Sciatic nerve (tissue), 2 donors: Measurements from ENCODE around the gene TMEM109. TPM values are rescaled to one million over a fixed set of nuclear protein-coding genes. Genes with fewer than 3 reads are reported as not detected.

Source experiments
- ATAC-seq: fragments of 200-7000 bp; cut with Tn5 transposase; one replicate; pipeline ENCODE4 v1.9.1; 2020; ENCODE audit warnings: mild to moderate bottlenecking, moderate library complexity
- DNase-seq: peaks from one replicate; pipeline ENCODE4 v3.0.0-alpha.2; 2020; ENCODE audit warnings: low spot score
- intact Hi-C: fragments of 100-400 bp; cut with DNase I; formaldehyde crosslinking; loops from one replicate; pipeline ENCODE4 v1.14.2; 2022
- total RNA-seq: library from RNA; stranded (reverse); fragmentation: NEBNext Ultra II Directional; extraction: Animal tissue kit (Norgen Biotek cat#: 25700); gene quantifications from one replicate; pipeline ENCODE4 v1.2.1, GENCODE V29; 2021
- donor health status: DM: no; HTN: no; CAD: no.
- donor health status: DM: no; HTN: no; CAD: no.

TMEM109 gene
- total RNA-seq, 1 donor from 2014 or later: 128 TPM

DNA sequence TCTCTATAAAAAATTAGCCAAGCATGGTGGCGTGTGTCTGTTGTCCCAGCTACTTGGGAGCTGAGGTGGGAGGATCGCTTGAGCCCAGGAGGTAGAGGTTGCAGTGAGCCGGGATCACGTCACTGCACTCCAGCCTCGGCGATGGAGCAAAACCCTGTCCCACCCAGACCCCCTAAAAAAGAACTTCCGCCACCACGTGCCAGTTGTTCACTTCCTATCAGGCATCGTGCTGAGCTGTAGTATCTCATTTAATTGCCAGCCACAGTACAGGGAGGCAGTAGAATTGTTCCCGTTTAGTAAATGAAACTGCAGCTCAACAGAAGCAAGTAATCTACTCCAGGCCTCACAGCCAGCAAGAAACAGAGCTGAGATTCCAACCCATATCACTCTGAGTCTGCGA is 7.3 kb downstream of the TMEM109 start:
- intact Hi-C loops: no loop called here
- DNase-seq: no peak
- ATAC-seq: no peak

DNA sequence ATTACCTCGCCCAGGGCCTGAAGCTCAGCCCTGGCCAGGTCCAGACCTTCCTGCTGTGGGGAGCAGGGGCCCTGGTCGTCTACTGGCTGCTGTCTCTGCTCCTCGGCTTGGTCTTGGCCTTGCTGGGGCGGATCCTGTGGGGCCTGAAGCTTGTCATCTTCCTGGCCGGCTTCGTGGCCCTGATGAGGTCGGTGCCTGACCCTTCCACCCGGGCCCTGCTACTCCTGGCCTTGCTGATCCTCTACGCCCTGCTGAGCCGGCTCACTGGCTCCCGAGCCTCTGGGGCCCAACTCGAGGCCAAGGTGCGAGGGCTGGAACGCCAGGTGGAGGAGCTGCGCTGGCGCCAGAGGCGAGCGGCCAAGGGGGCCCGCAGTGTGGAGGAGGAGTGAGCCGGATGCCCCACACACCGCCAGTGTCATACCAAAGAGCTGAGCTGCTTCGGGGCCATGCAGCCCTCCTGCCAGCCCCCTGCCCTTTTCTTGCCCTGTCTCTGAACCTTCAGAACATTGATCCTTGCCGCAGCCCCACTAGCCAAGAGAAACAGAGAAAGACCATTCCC is 7.9 kb downstream of the TMEM109 start:
- intact Hi-C loops: no loop called here
- no peak for ATAC-seq
- peak; percentile 39 for DNase-seq

DNA sequence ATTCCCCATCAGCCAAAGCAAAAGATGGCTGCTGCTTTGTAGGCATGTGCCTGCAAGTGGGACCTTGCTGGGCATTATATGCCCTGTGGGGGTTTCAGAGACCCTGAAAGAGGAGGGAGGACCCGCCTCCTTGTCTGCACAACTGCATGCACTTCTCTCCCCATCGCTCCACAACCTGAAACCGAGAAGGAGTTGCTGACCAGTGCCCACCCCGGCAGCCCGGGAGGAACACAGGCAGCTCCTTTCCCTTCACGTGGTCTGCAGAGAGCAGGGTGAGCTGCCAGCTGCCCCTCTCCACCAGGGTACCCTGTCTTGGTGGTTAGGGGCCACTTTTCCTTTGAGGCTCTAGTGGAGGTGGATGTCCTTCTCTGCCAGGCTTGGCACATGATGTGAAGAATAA is 8.9 kb downstream of the TMEM109 start:
- ATAC-seq (no peak), DNase-seq (no peak)
- intact Hi-C loops: no loop called here

DNA sequence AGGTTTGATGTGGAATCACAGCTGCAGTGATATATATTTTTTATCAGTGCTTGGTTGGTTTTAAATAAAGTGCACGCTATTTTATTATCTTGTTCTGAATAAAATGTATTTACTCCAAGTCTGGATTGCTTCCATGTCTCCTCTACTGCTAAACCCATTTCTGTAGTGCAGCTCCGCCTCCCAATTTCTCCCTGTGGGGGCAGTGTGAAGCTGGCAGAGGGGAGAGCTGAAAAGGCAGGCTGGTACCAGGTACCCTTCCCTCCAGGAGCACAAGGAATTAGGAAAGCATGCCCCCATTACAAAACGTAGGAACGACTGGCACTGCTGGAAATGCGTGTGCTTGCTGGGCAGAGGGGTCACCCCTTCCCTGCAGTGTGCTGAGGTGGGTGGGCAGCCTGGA is 9.4 kb downstream of the TMEM109 start:
- intact Hi-C loops: no loop called here
- DNase-seq (no peak), ATAC-seq (no peak)

DNA sequence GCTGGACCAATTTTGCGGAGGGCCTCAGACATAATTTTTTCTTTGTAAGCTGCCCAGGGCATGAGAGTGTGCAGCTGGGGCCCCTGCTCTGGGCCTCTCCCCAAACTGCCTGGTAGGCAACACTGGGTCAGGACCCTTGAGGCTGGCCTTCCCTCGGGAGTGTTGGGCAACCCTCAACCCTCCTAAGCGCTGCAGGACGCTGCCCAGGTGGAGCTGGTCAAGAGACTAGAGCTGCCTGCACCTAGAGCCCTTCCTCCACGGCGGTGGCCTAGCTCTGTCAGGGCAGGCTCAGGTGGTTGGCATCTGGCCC is 9.8 kb downstream of the TMEM109 start:
- intact Hi-C loops: no loop called here
- peak; percentile 14 for ATAC-seq
- no peak for DNase-seq

DNA sequence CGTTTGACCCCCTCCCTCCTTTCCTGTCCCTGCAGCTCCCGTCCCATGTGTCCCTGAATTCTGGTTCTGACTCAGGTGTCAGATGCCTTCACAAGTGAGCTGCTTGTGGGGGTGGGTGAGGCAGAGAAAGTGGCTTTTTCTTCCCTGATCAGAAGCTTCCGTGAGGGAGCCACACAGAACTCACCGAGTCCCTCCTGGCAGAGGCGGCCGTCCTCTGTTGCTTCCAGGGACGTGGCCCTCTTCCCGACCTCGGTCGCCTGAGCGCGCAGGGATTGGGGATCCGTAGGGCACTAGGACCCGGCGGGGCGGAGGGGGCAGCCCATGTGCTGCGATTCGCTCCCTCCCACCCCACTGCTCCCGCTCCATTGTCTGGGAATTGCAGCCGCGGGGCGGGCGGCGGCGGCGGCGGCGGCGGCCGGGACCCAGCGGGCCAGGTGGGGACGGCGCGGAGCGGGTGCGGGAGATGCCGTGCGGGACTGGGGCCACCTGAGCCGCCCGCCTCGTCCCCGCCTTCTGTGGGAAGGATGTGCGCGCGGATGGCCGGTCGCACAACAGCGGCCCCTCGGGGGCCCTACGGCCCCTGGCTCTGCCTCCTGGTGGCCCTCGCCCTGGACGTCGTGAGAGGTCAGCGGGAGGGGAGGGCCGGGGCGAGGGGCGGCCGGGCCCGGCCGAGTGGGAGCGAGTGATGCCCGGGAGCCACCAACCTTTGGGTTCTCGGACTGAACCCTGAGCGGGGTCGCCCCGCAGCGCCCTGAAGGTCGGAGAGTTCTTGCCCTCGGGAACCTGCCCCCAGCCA is 10.3 kb downstream of the TMEM109 start, which contains the start of gene TMEM132A:
Gene TMEM132A (plus strand): TSS at position 351 of the 796 bp plus-strand sequence. CDS start 174 bp downstream, at position 525.
- DNase-seq (peak; percentile 80), ATAC-seq (peak; percentile 87)
- intact Hi-C loops: no loop called here

DNA sequence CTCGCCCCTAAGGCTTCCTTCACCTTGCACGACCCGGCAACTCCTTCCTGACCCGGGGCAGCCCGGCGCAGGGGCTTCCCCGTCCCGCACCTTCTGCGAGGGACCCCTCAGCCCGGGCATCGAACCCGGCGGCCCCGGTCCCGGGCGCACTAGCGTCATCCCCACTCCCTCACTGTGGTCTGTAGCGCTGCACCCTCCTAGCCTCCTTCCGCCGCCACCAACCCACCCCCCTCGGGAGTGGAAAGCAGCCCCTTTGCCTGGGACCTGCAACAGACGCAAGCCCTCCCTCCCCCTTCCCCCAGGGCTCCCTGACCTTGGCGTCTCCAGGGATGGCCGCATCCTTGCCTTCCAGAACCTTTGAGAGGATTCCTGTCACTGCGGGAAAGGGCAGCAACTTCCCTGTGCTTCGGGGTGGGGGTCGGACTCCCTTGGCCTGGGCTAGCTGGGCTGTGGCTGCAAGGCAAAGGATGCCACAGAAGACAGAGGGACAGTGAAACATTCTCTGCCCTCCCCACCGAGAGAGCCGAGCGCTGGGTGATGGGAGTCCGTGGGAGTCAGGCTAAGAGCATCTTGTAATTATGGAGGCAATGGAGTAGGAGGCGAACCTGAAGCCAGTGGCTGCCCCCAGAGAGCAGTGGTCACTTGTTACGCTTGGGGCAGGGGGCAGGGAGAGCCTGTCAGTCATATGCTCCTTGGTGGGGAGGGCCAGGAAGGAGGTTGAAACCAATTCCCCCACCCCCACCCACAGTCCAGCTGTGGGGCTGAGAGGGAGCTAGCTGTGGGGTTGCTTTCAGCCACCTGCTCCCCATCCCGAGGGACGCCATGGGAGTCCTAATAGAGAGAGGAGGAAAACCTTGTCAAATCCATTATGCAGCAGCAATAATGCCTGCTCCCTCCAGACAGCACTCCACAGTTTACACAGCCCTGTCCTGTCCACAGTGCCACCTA is 11.2 kb downstream of the TMEM109 start:
- DNase-seq (no peak), ATAC-seq (no peak)
- intact Hi-C loops: no loop called here

DNA sequence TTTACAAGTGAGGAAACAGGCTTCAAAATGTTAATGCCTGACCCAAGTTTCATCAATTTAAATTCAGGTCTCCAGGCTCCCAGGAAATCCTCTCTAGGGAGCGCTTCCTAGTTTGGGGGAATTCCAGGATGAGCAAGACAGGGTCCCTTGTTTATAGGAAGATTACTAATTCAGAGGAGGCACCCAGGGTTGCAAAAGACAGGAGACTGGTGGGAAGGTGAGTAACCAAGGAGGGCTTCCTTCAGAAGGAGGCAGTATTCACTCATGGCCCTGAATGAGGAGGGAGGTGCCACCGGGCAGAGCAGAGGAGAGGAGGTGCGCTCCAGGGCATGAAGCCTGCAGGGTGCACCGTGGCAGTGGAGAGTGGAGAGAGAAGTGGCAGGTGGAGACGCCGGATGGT is 11.9 kb downstream of the TMEM109 start:
- intact Hi-C loops: no loop called here
- ATAC-seq (no peak), DNase-seq (no peak)

DNA sequence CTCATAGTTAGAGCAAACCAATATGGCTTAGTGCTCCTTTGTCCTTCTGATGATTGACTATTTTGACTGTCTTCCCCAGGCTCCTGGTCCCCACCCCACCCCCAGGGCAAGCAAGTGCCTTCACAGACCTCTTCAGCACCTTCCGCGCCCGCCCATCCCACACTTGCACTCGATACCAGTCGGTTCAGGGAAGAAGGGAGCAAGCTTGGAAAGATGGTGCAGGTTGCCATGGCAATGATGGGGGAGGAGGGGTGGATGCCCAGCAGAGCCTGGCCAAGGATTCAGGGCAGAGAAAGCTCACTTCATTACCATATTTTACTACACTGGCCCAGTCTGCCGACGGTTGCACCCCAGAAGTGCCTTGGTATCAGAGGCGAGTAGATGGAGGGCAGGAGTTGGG is 12.5 kb downstream of the TMEM109 start:
- DNase-seq (no peak), ATAC-seq (no peak)

DNA sequence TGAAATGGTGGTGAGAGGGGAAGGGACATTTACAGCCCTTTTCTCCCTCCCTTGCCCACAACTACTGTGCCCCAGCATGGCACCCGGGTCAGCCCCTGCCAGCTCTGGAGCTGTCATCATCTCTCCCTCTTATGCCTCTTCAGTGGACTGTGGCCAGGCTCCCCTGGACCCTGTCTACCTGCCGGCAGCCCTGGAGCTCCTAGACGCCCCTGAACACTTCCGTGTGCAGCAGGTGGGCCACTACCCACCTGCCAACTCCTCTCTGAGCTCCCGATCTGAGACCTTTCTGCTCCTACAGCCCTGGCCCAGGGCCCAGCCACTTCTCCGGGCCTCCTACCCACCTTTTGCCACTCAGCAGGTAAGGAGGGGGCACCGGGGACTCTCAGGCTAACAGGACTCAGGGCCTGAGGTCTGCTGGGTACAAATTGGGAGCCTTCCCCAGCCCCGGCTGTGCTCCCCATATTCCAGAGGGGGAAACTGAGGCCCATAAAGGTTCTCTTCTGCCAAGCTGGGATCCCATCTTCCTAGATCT is 13.2 kb downstream of the TMEM109 start:
- ATAC-seq (no peak), DNase-seq (no peak)
- intact Hi-C loops: no loop called here

More for the DNA sequence above, 12.5 kb downstream of the TMEM109 start:
- intact Hi-C loops: no loop called here

DNA sequence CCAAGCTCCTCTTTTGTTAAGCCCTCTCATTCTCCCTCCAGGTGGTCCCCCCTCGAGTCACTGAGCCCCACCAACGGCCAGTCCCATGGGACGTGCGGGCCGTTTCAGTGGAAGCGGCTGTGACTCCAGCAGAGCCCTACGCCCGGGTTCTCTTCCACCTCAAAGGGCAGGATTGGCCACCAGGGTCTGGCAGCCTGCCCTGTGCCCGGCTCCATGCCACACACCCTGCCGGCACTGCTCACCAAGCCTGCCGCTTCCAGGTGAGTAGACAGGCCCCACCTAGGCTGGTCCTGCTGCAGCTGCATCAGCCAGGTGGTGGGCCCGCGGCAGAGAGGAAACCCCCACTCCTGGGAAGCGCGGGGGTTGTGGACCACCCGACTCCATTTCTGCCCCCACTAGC is 13.6 kb downstream of the TMEM109 start:
- DNase-seq (no peak), ATAC-seq (no peak)
- intact Hi-C loops: no loop called here

DNA sequence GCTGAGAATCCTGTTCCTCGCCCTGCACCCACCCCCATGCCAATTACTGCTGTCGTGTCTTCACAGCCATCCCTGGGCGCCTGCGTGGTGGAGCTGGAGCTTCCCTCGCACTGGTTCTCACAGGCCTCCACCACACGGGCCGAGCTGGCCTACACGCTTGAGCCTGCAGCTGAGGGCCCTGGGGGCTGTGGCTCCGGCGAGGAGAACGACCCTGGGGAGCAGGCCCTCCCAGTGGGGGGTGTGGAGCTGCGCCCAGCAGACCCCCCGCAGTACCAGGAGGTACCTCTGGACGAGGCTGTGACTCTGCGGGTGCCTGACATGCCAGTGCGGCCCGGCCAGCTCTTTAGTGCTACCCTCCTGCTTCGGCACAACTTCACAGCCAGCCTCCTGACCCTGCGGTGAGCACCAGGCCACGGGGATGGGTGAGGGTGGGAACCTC is 14.6 kb downstream of the TMEM109 start:
- intact Hi-C loops: no loop called here
- ATAC-seq: no peak
- no peak for DNase-seq

DNA sequence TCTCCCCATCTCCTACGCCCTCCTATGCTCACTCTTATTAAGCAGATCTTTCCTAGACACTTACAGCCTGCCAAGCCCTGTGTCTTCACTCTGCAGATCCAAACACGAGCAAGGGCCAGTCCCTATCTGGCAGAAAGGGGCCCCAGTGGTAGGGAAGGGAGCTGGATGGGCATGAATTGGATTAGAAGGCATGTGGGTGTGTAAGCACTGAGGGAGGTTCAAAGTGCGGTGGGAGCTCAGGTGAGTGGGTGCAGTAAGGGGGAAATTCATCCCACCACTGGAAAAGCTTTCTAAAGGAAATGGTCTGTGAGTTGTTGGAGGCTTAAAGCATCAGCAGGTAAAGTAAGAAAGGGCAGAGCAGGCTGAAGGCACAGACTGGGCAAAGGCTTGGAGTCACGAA is 15.8 kb downstream of the TMEM109 start:
- intact Hi-C loops: no loop called here
- ATAC-seq (no peak), DNase-seq (peak; percentile 31)

DNA sequence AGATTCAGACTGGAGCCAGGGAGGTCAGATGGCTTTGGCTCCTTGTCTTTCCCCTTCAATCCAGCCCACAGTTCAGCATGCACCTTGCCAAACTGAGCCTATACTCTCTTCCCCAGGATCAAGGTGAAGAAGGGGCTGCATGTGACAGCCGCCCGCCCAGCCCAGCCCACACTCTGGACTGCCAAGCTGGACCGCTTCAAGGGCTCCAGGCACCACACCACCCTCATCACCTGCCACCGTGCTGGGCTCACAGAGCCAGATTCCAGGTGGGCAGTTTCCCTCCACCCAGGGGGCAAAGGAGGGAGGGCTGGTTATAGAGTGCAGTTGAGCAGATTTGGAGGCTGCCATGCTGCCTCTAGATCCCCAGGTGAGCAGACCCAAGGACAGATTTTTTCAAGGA is 16.4 kb downstream of the TMEM109 start:
- ATAC-seq (no peak), DNase-seq (no peak)
- intact Hi-C loops: no loop called here

DNA sequence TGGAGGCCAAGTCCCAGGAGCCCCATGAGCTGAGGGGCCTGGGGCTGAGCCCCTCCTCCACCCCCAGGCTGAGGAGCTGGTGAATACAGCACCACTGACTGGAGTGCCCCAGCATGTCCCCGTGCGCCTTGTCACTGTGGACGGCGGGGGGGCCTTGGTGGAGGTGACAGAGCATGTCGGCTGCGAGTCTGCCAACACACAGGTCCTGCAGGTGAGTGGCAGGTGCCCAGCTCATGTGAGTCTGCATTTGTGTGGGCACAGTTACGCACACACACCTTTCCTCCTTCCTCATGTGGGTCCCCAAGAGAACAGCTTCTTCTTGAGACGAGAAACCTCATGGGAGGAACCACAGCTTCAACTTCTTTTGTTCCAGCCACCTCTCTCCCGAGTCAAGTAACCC is 18.0 kb downstream of the TMEM109 start:
- ATAC-seq (no peak), DNase-seq (peak; percentile 42)
- intact Hi-C loops: no loop called here

DNA sequence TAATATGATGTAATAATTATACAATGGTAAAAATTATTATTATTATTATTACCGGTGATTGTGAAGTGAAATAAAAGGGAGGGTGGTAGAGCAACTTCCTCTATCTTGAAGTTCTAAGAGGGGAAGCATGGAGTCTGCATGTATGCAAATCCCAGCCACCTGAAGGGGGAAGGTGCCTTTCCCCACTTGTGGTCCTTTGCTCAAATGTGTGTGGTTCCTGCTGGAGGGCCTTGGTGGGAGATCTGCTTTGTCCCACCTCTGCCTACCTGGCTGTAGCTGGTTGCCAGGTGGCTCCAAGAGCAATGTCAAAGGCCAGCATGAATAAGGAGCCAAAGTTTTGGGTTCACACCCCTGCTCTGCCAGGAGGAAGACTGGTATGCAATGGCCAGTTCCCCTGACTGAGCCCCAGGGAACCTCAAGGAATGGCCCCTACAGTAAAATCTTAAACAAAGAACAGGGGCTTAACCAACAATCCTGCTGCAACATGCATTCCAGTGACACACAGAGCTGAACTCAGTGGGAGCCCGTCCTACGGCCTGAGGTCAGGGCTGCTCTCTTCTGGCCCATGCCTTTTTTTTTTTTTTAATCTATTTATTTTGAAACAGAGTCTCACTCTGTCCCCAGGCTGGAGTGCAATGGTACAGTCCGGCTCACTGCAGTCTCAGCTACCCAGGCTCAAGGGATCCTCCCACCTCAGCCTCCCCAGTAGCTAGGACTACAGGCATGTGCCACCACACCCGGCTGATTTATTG is 18.8 kb downstream of the TMEM109 start:
- no peak for DNase-seq
- ATAC-seq: no peak
- intact Hi-C loops: no loop called here

DNA sequence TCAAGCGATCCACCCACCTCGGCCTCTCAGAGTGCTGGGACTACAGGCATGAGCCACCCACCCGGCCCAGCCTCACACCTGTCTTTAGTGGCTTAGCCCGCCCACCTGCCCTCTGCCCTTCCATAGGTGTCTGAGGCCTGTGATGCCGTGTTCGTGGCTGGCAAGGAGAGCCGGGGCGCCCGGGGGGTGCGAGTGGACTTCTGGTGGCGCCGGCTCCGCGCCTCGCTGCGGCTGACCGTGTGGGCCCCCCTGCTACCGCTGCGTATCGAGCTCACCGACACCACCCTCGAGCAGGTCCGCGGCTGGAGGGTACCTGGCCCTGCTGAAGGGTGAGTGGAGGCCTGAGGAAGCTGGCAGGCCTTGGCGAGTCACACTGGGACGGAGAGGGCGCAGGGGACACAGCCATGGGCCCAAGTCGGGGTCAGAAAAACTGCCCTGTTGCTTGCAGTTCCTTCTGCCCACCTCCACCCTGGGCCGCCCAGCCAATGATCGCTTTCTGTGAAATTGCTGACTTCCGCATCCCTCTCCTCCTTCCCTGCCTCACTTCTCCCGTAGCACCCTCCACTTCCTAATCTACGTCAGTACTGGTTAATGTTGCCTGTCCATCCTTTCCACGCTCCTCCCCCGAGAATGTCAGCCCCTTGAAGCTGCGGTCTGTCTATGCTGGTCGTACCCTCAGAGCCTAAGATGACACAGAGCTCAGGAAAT is 19.6 kb downstream of the TMEM109 start:
- ATAC-seq: no peak
- intact Hi-C loops: no loop called here
- DNase-seq: no peak

DNA sequence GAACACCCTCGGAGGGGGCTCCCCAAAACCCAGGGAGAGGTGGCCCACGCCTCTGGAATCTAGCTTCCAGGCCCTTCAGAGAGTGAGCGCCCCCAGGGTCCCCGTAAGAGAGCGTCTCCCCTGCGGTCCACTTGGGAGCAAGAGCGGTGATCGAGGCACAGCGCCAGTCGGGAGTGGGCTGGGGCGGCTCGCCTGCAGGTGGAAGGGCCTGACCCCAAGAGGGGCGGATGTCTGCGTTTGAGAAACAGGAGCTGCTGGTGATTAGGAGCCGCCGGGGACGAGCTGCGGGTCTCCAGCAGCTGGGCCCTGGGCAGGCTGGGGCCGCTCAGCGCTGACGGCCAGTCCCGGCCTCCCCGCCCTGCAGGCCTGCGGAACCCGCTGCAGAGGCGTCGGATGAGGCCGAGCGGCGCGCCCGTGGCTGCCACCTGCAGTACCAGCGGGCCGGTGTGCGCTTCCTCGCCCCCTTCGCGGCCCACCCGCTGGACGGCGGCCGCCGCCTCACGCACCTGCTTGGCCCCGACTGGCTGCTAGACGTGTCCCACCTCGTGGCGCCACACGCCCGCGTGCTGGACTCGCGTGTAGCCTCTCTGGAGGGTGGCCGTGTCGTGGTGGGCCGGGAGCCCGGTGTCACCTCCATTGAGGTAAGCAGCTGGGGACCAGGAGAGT is 20.3 kb downstream of the TMEM109 start:
- no peak for DNase-seq
- intact Hi-C loops: no loop called here
- ATAC-seq: no peak
